NCI-H1417 (cell line): Measurements from ENCODE around the gene SLC29A1.
"Not testable (repeated sequence)": the region's sequence is repeated elsewhere in the genome, so short reads cannot be mapped to it uniquely, and the experiment has no call there.

Source experiments
- DNase-seq, 3 experiments: peaks; one replicate each; lab custom pipeline; 2025; lab: John Stamatoyannopoulos, UW

SLC29A1 gene

DNA sequence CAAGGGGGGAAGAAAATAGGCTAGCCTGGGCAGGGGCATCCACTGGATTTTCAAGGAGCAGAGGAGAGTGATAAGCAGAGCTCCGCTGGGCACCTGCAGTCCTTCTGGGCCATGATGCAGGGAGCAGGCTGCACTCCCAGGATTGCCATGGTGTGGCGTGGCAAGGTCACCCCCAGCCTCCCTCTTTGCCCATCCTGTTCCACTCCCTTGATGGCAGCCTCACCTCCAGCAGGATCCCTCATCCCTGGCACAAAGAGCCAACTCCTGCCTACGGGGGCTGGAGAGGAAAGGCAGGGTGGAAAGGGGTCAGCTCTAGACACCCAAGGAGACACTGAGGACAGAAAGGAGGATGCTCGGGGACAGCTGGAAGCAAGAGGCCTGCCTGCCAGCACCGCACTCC, 29.1 kb upstream of the SLC29A1 start:
- DNase-seq = no peak

DNA sequence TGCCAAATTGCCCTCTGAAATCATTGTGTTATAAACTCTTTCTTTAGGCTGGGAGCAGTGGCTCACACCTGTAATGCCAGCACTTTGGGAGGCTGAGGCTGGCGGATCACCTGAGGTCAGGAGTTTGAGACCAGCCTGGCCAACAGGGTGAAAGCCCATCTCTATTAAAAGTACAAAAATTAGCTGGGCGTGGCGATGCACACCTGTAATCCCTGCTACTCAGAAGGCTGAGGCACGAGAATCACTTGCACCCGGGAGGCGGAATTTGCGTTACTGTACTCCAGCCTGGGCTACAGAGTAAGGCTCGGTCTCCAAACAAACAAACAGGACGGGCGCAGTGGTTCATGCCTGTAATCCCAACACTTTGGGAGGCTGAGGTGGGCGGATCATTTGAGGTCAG, 27.0 kb upstream of the SLC29A1 start:
- DNase-seq = not testable (repeated sequence)

DNA sequence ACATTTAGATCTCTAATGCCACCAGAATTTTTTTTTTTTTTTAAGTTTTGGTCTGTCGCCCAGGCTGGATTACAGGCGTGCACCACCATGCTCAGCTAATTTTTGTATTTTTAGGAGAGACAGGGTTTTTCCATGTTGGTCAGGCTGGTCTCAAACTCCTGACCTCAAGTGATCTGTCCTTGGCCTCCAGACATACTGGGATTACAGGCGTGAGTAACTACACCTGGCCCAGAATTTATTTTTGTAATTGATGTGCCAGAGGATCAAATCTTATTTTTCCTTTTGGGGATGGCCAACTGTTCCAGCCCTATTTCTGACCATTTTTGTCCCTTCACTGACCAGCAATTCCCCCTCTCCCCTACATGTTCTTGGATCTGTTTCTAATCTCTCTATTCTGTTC, 24.7 kb upstream of the SLC29A1 start:
- no peak for DNase-seq

DNA sequence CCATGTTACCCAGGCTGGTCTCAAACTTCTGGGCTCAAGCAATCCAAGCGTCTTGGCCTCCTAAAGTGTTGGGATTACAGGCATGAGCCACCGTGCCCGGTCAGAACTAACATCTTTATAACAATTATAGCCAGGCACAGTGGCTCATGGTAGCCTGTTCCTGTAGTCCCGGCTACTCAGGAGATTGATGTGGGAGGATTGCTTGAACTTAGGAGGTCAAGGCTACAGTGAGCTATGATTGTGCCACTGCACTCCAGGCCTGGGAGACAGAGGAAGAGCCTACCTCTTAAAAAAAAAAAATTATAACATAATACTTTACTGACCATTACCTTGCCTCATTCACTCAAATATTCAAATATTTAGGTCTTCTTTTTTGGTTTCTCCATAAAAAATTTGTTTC, 23.5 kb upstream of the SLC29A1 start:
- DNase-seq = no peak

DNA sequence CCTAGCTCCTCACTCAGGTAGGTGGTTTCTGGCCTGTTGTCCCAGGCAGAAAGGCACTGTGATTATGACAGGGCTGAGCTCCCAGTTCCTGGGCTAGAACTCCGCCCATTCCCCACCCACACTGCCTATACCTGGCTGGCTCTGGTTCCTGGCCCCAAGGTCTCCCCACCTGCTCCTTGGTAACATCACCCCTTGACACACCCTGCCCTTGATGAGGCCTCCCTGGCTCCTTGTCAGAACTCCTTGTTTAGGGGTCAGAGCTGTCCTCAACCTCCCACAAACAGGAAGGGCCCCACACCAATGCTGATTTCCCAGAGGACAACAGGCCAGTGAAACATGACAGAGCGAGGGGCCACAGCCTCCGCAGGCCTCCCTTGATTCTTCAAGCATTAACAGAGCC, 22.2 kb upstream of the SLC29A1 start:
- no peak for DNase-seq

DNA sequence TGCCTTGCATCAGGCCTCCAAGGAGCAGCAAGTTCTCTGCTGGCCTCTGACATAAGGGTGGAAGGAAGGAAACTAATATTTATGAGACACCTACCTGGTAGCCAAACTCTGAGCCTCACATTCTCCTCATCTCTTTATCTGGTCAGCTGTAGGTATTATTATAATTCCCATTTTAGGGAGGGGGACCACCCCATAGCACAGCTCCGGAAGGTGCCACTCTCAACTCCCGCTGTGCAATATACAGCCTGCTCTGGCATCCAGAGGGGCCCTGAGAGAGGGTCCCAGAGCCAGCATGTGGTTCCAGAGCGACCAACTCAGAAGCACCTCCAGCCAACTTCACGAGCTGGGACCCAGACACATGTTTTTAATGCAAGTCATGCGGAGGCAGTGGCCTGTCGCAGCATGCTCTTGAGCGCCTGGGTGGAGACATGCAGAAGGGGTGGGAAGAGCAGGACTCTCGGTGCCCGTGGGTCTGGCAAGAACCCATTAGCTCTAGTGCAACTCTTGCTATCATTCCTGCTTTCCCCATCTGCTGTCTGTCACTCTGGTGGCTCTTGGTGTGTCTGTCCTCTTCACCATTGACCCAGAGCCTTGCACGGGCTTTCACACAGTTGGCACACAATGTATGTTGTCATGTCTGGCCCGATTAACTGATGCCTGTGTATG, 21.6 kb upstream of the SLC29A1 start:
- DNase-seq = peak in 1 of 3 experiments; percentile 6

DNA sequence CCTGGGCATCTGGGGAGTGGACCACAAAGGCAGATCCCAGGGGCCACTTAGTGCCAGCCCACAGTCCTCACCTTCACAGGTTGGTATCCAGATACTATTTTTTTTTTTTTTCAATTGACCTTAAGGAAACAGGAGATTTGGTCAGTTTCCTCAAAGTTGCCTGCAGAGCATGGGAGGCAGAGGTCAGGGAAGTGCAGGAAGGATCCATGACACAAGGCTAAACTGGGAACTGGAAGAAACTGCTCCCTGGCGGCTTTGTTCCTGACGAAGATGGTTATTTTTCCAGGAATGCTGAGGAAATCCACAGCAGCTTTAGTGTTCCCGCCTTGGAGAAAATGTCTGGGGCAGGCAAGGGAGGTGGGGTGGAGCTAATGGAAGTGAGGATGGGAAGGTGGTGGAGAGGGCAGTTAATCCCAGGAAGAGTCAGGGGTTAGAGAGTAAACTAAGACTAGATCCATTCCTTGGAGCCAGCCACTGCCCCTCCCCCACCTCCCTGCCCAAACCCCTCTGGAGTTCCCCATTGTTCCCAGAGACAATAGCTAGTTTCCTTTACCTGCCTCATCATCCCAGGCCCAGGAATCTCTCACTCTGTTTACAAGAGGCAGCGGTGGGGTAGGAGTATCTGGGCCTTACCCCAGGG, 20.9 kb upstream of the SLC29A1 start:
- DNase-seq = no peak

DNA sequence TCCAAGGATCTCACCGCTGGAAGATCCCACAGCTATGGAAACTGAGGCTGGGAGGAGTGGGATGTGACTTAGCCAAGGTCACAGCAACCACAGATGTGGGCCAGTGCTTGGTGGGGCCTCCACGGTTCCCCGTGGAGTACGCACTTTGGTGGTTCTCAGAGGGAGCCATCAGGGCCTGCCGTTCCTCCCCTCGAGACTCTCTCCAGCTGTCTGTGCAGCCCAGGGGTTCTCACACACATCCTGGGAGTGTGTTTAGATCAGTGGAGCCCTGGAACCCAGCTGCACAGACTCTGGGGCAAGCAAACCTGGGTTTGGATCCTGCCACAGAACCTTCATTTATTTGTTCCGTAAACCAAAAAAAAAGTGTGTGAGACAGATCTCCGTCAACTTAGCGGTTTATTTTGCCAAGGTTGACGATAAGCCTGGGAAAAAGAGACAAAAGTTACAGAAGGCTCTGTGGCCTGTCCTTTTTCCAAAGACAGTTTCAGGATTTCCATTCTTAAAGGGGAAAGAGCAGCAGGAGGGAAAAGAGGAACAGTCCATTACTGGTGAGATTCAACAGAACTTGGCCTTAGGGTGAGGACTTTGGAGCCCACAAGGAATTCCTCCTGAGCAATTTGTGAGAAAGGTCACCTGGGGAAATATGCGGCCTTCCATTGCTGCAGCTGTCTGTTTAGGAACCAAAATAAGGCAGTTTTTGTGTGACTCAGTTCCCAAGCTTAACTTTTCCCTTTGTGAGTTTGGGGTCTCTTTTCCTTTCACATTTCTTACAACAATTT, 20.2 kb upstream of the SLC29A1 start:
- no peak for DNase-seq

DNA sequence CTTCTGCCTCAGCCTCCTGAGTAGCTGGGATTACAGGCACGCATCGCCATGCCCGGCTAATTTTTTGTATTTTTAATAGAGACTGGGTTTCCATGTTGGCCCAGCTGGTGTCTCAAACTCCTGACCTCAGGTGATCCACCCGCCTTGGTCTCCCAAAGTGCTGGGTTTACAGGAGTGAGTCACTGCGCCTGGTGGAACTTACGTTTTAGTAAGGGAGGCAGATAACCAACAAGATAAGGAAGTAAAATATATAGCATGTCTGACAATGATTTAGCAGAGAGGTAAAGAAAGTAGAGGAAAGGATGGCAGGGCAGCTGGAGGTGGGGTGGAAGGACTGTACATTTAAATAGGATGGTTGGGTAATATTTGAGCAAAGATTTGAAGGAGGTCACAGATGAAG, 19.4 kb upstream of the SLC29A1 start:
- DNase-seq = no peak

DNA sequence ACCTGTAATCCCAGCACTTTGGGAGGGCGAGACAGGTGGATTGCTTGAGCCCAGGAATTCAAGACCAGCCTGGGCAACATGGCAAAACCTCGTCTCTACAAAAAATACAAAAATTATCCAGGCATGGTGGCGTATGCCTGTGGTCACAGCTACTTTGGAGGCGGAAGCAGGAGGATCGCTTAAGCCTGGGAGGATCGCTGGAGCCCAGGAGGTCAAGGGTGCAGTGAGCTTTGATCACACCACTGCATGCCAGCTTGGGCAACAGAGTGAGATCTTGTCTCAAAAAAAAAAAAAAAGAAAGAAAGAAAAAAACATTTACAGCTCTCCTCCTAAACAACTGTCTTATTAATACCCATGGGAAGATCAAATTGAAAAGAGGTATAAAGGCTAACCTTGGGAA, 15.4 kb upstream of the SLC29A1 start:
- DNase-seq = no peak

DNA sequence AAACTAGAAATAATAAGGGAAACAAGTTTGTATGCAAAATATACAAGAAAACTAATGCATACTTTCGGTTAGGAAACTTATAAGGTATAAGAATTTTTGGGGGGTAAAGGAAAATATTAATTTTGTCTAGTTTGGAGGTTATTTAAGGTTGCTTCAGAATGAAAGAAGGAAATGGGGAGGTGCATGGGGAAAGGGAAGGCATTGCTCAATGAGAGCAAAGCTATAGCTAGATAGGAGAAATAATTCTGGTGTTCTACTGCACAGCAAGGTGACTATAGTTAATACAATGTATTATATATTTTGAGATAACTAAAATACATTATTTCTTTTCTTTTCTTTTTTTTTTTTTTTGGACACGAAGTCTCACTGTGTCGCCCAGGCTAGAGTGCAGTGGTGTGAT, 12.1 kb upstream of the SLC29A1 start:
- no peak for DNase-seq

DNA sequence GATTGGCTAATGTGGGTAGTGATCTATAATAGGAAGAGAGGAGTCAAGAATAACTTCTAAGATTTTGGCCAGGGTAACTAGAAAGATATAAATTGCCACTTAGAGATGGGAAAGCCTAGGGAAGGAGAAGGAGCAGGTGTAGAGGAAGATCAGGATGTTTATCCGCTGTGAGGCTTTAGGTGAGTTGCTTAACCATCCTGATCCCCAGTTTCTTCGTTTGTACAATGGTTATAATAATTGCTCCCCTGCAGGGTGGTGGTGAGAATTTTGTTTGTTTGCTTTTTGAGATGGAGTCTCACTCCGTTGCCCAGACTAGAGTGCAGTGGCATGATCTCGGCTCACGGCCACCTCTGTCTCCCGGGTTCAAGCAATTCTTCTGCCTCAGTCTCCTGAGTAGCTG, 9.1 kb upstream of the SLC29A1 start:
- DNase-seq = no peak

DNA sequence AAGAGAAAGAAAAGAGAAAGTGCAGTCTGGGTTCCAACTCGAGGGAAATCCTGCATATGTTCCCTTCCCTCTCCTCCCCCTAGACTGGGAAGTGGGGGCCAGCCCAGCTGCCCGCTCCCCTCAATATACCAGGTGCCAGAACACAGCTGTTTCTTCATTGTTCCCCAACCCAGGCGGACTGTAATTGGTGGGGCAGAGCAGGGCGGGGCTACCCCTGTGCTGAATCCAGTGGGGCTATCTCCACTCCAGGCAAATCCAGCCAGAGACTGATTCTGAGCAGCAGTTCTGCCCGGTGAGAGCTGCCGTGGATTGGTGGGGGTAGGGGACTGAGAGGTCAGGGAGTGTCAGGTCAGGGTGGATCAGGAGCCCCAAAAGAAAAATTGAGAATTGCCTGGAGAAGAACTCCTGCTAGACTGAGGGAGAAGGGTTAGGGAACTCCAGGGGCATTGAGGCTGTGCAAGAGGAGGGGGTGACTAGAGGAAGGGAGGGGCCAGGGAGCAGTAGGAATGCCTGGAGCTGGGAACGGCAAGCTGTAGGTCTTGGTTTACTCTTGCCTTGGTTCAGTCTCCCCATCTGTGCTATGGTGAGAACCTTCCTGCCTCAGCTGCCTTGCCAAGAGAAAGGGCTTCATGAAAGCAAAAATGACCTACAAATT, 6.6 kb upstream of the SLC29A1 start, which contains the start of gene MYMX:
Gene MYMX, plus strand, starts transcription at position 250 of the 655 bp plus-strand sequence. CDS start 546 bp downstream, outside the sequence.
- DNase-seq = peak in 1 of 3 experiments; percentile 23

DNA sequence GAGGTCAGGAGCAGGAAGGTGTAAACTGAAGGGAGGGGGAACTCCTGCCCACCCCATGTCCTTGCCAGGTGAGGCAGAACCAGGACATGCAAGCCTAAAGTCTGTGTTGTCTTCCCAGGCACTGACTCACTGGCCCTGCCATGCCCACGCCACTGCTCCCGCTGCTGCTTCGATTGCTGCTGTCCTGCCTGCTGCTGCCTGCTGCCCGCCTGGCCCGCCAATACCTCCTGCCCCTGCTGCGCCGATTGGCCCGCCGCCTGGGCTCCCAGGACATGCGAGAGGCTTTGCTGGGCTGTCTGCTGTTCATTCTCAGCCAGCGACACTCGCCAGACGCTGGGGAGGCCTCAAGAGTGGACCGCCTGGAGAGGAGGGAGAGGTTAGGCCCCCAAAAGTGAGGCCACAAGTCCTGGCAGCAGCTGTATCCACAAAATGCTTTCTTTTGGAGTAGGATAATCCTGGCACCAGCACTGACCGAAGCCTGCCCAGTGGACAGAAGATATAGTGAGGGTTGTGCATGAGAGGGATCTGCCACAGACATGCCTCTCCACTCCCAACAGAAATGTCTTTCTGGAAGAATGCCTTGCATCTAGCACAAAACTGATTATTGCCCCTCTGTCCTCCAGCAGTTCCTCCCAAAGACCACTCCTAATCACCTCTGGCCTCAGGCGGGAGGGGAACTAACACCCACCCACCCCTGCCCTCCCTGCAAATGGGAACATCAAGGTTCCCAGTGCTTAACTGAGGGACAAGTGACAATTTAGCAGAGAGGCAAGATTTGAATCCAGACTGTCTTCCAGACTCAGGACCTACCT, 5.9 kb upstream of the SLC29A1 start:
- DNase-seq = no peak

DNA sequence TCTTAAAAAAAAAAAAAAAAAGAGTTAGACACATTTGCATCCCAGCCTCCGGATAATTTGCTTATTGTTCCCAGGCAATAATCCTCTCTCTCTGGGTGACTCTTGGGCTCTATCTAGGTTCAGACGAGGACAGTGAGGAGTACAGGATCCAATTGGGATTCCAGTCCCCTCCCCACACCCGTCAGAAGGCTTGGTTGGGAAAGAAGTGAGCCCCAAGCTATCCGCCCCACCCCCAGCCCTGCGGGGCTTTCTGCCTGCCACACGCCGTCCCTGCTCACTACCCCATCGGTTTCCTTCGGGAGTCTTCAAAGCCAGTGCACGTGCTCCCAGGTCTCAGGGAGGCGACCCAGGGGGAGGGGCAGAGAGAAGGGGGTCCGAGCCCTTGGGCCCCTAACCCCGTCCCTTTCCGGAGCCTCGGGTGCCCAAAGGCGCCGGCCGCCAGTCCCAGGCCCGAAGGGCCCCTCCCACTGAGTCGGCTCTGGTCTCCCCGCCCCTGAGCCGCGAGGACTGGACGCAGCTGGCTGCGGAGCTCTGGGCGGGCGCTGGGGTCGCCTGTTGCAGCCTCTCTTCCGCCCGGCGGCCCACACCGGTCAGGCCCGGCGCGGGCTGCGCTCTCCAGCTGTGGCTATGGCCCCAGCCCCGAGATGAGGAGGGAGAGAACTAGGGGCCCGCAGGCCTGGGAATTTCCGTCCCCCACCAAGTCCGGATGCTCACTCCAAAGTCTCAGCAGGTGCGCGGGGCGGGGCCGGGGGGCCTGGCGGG, 4.2 kb upstream of the SLC29A1 start:
- peak; percentile 31 to 80 (median 77) for DNase-seq

DNA sequence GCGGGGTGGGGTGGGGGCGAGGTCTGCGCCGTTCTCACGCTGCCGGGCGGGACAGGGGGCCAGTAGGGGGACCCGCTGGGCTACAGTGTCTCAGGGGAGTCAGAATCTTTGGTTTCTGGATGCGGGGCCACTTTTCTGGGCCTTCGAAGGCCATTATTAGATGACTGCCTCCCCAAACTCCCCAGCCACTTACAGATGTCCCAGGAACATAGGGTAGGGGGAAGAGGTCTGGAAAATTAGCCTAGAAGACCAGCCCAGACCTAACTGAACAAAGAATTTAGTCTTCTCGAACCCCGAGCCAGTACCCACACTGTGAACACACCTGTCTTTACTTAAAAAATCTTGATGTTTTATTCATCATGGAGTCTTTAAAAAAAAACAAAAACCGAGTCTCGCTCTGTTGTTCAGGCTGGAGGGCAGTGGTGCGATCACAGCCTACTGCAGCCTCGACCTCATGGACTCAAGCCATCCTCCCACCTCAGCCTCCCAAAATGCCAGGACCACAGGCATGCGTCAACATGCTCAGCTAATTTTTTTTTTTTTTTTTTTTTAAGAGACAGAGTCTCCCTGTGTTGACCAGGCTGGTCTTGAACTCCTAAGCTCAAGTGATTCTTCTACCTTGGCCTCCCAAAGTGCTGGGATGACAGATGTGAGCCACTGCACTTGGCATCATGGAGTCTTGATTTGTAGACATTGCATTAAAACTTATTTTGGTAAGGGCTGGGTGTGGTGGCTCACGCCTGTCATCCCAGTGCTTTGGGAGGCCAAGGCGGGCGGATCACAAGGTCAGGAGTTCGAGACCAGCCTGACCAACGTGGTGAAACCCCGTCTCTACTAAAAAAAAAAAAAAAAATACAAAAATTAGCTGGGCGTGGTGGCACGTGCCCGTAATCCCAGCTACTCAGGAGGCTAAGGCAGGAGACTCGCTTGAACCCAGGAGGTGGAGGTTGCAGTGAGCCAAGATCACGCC, 3.3 kb upstream of the SLC29A1 start:
- no peak for DNase-seq

DNA sequence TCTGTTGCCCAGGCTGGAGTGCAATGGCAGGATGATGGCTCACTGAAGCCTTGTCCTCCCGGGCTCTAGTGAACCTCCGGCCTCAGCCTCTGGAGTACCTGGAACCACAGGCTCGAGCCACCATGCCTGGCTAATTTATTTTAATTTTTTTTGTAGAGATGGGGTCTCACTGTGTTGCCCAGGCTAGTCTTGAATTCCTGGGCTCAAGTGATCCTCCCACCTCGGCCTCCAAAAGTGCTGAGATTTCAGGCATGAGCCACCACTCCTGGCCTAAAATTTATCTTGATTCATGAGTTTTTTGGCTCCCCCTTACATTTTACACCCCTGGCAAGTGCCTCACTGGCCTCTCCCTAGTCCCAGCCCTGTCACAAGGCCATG, 2.5 kb upstream of the SLC29A1 start:
- no peak for DNase-seq

DNA sequence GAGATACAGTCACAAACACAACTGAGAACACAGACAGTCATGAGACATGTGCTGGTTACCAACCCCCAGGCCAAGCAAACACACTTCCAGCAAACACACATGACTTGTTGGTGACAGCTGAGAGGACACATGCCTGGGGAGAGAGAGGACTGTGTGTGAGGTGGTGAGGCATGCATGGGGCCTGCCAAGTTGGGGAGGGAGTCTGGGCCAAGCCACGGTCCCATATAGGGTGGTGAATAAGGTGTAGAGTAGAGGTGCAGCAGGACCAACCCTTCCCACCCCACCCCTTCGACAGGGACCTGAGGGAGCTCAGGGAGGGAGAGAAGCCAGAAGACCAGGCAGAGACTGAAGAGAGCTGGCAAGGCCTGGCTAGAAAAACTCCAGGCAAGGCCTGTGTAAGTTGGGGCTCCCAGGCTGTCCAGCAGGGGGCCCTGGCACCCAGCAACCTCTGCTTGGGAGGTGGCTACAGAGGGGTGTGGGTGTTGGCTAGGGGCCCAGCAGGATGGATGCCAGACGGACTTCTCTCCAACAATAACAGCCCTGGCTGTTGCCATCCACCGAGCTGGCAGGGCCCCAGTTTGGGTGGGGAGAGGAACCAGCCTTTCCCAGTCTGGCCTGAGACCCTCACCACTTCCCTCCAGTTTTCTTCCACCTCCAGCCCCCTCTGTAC, 2.0 kb upstream of the SLC29A1 start:
- peak in 1 of 3 experiments; percentile 35 for DNase-seq

DNA sequence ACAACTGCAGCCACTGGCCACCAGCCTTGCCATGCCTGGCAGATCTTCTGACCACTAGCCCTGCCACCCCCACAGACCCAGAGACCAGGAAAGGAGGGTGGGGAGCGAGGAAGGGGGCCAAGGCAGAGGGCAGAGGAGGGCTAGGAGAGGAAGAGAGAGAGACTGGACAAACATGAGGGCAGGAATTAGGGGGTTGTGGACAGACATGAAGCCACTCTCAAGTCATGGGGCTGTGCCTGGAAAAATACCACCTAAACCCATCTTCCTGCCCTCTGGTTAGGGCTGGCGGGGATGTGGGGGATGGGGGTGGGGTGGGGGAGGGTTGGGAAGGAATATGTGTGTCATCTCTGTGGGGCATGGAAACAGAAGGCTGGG, 1.4 kb upstream of the SLC29A1 start:
- DNase-seq = no peak
